ENCODE data around the gene PABPC3.

DNA sequence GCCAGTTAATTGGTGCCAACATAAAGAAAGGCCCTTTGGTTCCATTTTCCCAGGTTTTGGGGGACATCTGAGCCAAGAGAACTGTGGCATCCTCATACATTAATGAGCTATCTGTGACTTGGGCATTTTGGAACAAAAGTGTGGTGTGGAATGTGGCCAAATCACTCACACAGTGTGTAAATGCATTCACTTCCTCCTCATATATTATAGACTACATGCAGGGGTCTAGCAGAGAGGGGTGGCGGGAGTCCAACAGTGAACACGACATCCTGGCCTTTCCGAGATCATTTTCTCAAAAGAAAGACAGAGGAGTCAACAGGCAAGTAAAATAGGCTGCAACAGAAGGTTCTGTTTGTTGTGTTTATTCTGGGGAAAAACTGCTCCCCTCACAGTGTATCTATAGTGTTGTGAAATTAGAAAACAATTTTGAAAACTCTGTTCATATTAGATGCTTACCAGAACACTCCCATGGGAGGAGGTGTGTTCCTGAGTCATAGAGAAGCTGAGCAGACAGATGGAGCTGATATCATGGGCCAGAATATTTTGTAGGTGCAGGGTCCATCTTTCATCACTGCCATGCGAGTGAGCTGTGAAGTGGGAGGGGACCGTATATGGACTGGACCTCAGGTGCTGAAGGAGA lies 36.9 kb downstream of the PABPC3 start:
- TF ChIP-seq POLR2A (IDR thresholded peaks at IDR 0.05) (no peak), POLR2AphosphoS5 (IDR thresholded peaks at IDR 0.05) (no peak)
- TF ChIP-seq, protein P1, sequence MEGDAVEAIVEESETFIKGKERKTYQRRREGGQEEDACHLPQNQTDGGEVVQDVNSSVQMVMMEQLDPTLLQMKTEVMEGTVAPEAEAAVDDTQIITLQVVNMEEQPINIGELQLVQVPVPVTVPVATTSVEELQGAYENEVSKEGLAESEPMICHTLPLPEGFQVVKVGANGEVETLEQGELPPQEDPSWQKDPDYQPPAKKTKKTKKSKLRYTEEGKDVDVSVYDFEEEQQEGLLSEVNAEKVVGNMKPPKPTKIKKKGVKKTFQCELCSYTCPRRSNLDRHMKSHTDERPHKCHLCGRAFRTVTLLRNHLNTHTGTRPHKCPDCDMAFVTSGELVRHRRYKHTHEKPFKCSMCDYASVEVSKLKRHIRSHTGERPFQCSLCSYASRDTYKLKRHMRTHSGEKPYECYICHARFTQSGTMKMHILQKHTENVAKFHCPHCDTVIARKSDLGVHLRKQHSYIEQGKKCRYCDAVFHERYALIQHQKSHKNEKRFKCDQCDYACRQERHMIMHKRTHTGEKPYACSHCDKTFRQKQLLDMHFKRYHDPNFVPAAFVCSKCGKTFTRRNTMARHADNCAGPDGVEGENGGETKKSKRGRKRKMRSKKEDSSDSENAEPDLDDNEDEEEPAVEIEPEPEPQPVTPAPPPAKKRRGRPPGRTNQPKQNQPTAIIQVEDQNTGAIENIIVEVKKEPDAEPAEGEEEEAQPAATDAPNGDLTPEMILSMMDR (IDR thresholded peaks at IDR 0.05): no peak
